ENCODE data around the gene HCN2.

GRCh38 chr19:644363-644762, 54.7 kb downstream of the HCN2 start:
- no peak for TF ChIP-seq POLR2A (IDR thresholded peaks at IDR 0.05; ENCODE audit: low read length)
- no peak for TF ChIP-seq GATA1 (IDR thresholded peaks at IDR 0.05; ENCODE audit: low read depth, low read length)
